HEK293 (cell line): Measurements from ENCODE around the gene SEC22A.

Source experiments
- CTCF ChIA-PET: fragments of 350-600 bp; formaldehyde crosslinking; extraction: SDS; loops from one replicate; lab custom pipeline; 2021; ENCODE audit warnings: antibody characterized with exemption; lab: Yijun Ruan, JAX
- POLR2A ChIA-PET: fragments of 300-600 bp; formaldehyde crosslinking; extraction: SDS; loops from one replicate; lab custom pipeline; 2020; ENCODE audit warnings: antibody characterized with exemption, inconsistent platforms; lab: Yijun Ruan, JAX
- H3K27ac ChIP-seq: fragments of 200-500 bp; sonication (Bioruptor generic); 2 replicates; pipeline ENCODE4 v1.5.1; 2014; ENCODE audit warnings: low read depth, low read length, control low read depth, inconsistent platforms; ENCODE audit errors: extremely low read depth
- H3K36me3 ChIP-seq, 2 experiments: fragments of 200-500 bp in 1 of 2; sonication (Bioruptor generic) in 1 of 2; 1 replicate in 1 of 2; 2 replicates in 1 of 2; pipeline ENCODE4 v1.5.1; 2014 to 2017; ENCODE audit warnings: inconsistent platforms in 2 of 2, low read length in 2 of 2; ENCODE audit not compliant: control insufficient read depth in 2 of 2, insufficient read depth in 1 of 2
- H3K4me1 ChIP-seq: fragments of 200-500 bp; sonication (Bioruptor generic); 2 replicates; pipeline ENCODE4 v1.5.1; 2014; ENCODE audit warnings: mild to moderate bottlenecking, low read length, inconsistent platforms; ENCODE audit not compliant: control insufficient read depth, insufficient read depth
- H3K4me3 ChIP-seq: 2 replicates; pipeline ENCODE4 v1.5.1; 2011; ENCODE audit warnings: low read depth, mild to moderate bottlenecking, control low read depth, low read length, moderate library complexity
- H3K9me3 ChIP-seq: fragments of 200-500 bp; sonication (Bioruptor generic); 2 replicates; pipeline ENCODE4 v1.5.1; 2014; ENCODE audit warnings: low read depth, low read length, inconsistent platforms; ENCODE audit not compliant: control insufficient read depth, insufficient read depth
- MZF1 ChIP-seq: fragments of 450-650 bp; formaldehyde crosslinking; IDR thresholded peaks from 2 replicates; pipeline ENCODE4 v1.5.1; 2017; ENCODE audit warnings: missing biosample characterization, missing genetic modification characterization, borderline replicate concordance
- SETDB1 ChIP-seq: IDR thresholded peaks from one replicate; pipeline ENCODE4 v1.6.1; 2017; ENCODE audit warnings: mild to moderate bottlenecking, low read length, moderate library complexity, mixed read lengths; ENCODE audit not compliant: insufficient read length
- YY1 ChIP-seq: fragments of 450-650 bp; formaldehyde crosslinking; IDR thresholded peaks from 2 replicates; pipeline ENCODE4 v1.5.1; 2018; ENCODE audit warnings: missing biosample characterization, missing genetic modification characterization
- ZBTB17 ChIP-seq: fragments of 450-650 bp; formaldehyde crosslinking; IDR thresholded peaks from 2 replicates; pipeline ENCODE4 v1.5.1; 2016; ENCODE audit warnings: missing biosample characterization, missing genetic modification characterization
- ZBTB20 ChIP-seq: fragments of 450-650 bp; formaldehyde crosslinking; IDR thresholded peaks from 2 replicates; pipeline ENCODE4 v1.5.1; 2016; ENCODE audit warnings: missing biosample characterization, missing genetic modification characterization
- ZFP37 ChIP-seq: fragments of 450-650 bp; formaldehyde crosslinking; IDR thresholded peaks from 2 replicates; pipeline ENCODE4 v1.5.1; 2016; ENCODE audit warnings: missing biosample characterization, missing genetic modification characterization
- ZNF112 ChIP-seq: fragments of 450-650 bp; formaldehyde crosslinking; IDR thresholded peaks from 2 replicates; pipeline ENCODE4 v1.5.0; 2017; ENCODE audit warnings: missing biosample characterization, missing genetic modification characterization
- ZNF138 ChIP-seq: fragments of 450-650 bp; formaldehyde crosslinking; IDR thresholded peaks from 2 replicates; pipeline ENCODE4 v1.5.1; 2016; ENCODE audit warnings: missing biosample characterization, missing genetic modification characterization, borderline replicate concordance
- ZNF175 ChIP-seq: fragments of 450-650 bp; formaldehyde crosslinking; IDR thresholded peaks from 2 replicates; pipeline ENCODE4 v1.5.1; 2016; ENCODE audit warnings: missing biosample characterization, missing genetic modification characterization
- ZNF394 ChIP-seq: fragments of 450-650 bp; formaldehyde crosslinking; IDR thresholded peaks from 2 replicates; pipeline ENCODE4 v1.5.1; 2016; ENCODE audit warnings: missing biosample characterization, missing genetic modification characterization, mild to moderate bottlenecking, moderate library complexity, borderline replicate concordance
- ZNF416 ChIP-seq: fragments of 450-650 bp; formaldehyde crosslinking; IDR thresholded peaks from 2 replicates; pipeline ENCODE4 v1.5.1; 2016; ENCODE audit warnings: missing biosample characterization, missing genetic modification characterization
- ZNF510 ChIP-seq: fragments of 450-650 bp; formaldehyde crosslinking; IDR thresholded peaks from 2 replicates; pipeline ENCODE4 v1.5.1; 2018; ENCODE audit warnings: mild to moderate bottlenecking, missing genetic modification characterization, missing biosample characterization; ENCODE audit not compliant: insufficient replicate concordance
- ZNF580 ChIP-seq: fragments of 450-650 bp; formaldehyde crosslinking; IDR thresholded peaks from 2 replicates; pipeline ENCODE4 v1.5.1; 2016; ENCODE audit warnings: missing biosample characterization, missing genetic modification characterization
- ZNF623 ChIP-seq: fragments of 450-650 bp; formaldehyde crosslinking; IDR thresholded peaks from 2 replicates; pipeline ENCODE4 v1.5.1; 2016; ENCODE audit warnings: missing biosample characterization, missing genetic modification characterization
- ZNF645 ChIP-seq: fragments of 450-650 bp; formaldehyde crosslinking; IDR thresholded peaks from 2 replicates; pipeline ENCODE4; 2016; ENCODE audit warnings: missing biosample characterization, missing genetic modification characterization
- ZNF654 ChIP-seq: fragments of 450-650 bp; formaldehyde crosslinking; IDR thresholded peaks from 2 replicates; pipeline ENCODE4 v1.5.1; 2016; ENCODE audit warnings: low read depth, missing biosample characterization, missing genetic modification characterization
- ZNF658 ChIP-seq: fragments of 450-650 bp; formaldehyde crosslinking; IDR thresholded peaks from 2 replicates; pipeline ENCODE4; 2016; ENCODE audit warnings: missing biosample characterization, missing genetic modification characterization
- ZNF777 ChIP-seq: fragments of 450-650 bp; formaldehyde crosslinking; IDR thresholded peaks from 2 replicates; pipeline ENCODE4 v1.5.1; 2017; ENCODE audit warnings: missing biosample characterization, missing genetic modification characterization, borderline replicate concordance
- ZNF785 ChIP-seq: fragments of 450-650 bp; formaldehyde crosslinking; IDR thresholded peaks from 2 replicates; pipeline ENCODE4 v1.5.1; 2016; ENCODE audit warnings: missing biosample characterization, missing genetic modification characterization
- TF ChIP-seq, protein P1 (sequence below): fragments of 450-650 bp; formaldehyde crosslinking; IDR thresholded peaks from 2 replicates; pipeline ENCODE4 v1.5.0; 2017; ENCODE audit warnings: missing biosample characterization, missing genetic modification characterization, borderline replicate concordance
- TF ChIP-seq, protein P2 (sequence below): fragments of 450-650 bp; formaldehyde crosslinking; IDR thresholded peaks from 2 replicates; pipeline ENCODE4 v1.5.1; 2016; ENCODE audit warnings: missing biosample characterization, missing genetic modification characterization

Gene SEC22A

GRCh38 chr3:123225016-123225415, 23.3 kb downstream of the SEC22A start:
- ChIA-PET CTCF (no interaction called here), POLR2A (no interaction called here)
- Histone ChIP-seq H3K4me1 (no peaks in the 10 kb centered on the region), H3K36me3 (peaks cover 4 to 17% of the 10 kb centered on the region in 2 experiments; a peak in 1 of 3 replicates), H3K27ac (no peak overlapping the region), H3K9me3 (no peaks in the 10 kb centered on the region), H3K4me3 (no peak overlapping the region)
- TF ChIP-seq ZNF580, result no peak

DNA sequence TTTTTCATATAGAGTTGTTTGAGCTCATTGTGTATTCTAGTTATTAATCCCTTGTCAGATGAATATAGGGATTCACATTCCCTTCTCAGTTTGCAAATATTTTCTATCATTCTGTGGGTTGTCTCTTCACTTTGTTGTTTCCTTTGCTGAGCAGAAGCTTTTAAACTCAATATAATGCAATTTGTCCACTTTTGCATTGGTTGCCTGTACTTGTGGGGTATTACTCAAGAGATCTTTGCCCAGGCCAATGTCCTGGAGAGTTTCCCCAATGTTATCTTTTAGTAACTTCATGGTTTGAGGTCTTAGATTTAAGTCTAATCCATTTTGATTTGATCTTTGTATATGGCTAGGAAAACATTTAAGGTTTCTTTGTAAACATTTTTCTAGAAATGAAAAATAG, 24.8 kb downstream of the SEC22A start:
- H3K9me3 ChIP-seq, result no peaks in the 10 kb centered on the region
- TF ChIP-seq ZNF112 (tag by site-specific recombination), result no peak
- no peak for TF ChIP-seq ZBTB20
- TF ChIP-seq ZNF654 (tag by site-specific recombination), result no peak
- TF ChIP-seq SETDB1, result no peak
- TF ChIP-seq ZNF785 (tag by site-specific recombination), result no peak
- no peak for TF ChIP-seq ZNF510 (tag by site-specific recombination)
- no peak for TF ChIP-seq ZNF777 (tag by site-specific recombination)
- no peak for TF ChIP-seq ZNF394 (tag by site-specific recombination)
- TF ChIP-seq, protein P1, sequence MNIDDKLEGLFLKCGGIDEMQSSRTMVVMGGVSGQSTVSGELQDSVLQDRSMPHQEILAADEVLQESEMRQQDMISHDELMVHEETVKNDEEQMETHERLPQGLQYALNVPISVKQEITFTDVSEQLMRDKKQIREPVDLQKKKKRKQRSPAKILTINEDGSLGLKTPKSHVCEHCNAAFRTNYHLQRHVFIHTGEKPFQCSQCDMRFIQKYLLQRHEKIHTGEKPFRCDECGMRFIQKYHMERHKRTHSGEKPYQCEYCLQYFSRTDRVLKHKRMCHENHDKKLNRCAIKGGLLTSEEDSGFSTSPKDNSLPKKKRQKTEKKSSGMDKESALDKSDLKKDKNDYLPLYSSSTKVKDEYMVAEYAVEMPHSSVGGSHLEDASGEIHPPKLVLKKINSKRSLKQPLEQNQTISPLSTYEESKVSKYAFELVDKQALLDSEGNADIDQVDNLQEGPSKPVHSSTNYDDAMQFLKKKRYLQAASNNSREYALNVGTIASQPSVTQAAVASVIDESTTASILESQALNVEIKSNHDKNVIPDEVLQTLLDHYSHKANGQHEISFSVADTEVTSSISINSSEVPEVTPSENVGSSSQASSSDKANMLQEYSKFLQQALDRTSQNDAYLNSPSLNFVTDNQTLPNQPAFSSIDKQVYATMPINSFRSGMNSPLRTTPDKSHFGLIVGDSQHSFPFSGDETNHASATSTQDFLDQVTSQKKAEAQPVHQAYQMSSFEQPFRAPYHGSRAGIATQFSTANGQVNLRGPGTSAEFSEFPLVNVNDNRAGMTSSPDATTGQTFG (tag by site-specific recombination), result no peak
- TF ChIP-seq YY1 (tag by site-specific recombination), result no peak
- no peak for TF ChIP-seq MZF1 (tag by site-specific recombination)
- no peak for TF ChIP-seq ZBTB17 (tag by site-specific recombination)
- TF ChIP-seq ZFP37 (tag by site-specific recombination), result no peak
- no peak for TF ChIP-seq ZNF623
- TF ChIP-seq, protein P2, sequence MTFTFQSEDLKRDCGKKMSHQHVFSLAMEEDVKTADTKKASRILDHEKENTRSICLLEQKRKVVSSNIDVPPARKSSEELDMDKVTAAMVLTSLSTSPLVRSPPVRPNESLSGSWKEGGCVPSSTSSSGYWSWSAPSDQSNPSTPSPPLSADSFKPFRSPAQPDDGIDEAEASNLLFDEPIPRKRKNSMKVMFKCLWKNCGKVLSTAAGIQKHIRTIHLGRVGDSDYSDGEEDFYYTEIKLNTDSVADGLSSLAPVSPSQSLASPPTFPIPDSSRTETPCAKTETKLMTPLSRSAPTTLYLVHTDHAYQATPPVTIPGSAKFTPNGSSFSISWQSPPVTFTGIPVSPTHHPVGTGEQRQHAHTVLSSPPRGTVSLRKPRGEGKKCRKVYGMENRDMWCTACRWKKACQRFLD (tag by site-specific recombination), result no peak
- TF ChIP-seq ZNF175 (tag by site-specific recombination), result no peak
- TF ChIP-seq ZNF658, result no peak
- no peak for TF ChIP-seq ZNF138 (tag by site-specific recombination)
- no peak for TF ChIP-seq ZNF645 (tag by site-specific recombination)
- TF ChIP-seq ZNF416 (tag by site-specific recombination), result no peak
- TF ChIP-seq, all 188 proteins: peak for 0
- H3K4me3 ChIP-seq, result no peak overlapping the region
- POLR2A ChIA-PET, result no interaction called here
- H3K36me3 ChIP-seq, result peaks cover 4 to 17% of the 10 kb centered on the region in 2 experiments; a peak in 1 of 3 replicates
- CTCF ChIA-PET, result interaction anchor here (0.7 kb wide), 1 partner anchor 252 kb away, joined by 3 read pairs; no protein-coding TSS in a partner anchor
- no peaks in the 10 kb centered on the region for H3K4me1 ChIP-seq
- no peak overlapping the region for H3K27ac ChIP-seq
